HG03095 (cell line): ENCODE results near the gene CHST3.
"Not testable (repeated sequence)": the region's sequence is repeated elsewhere in the genome, so short reads cannot be mapped to it uniquely, and the experiment has no call there.

Experiments used
- ATAC-seq: cut with Tn5 transposase; IDR thresholded peaks from one replicate; pipeline ENCODE4 v1.9.1; 2021; ENCODE audit warnings: moderate library complexity; ENCODE audit not compliant: unreplicated experiment

CHST3 gene

DNA sequence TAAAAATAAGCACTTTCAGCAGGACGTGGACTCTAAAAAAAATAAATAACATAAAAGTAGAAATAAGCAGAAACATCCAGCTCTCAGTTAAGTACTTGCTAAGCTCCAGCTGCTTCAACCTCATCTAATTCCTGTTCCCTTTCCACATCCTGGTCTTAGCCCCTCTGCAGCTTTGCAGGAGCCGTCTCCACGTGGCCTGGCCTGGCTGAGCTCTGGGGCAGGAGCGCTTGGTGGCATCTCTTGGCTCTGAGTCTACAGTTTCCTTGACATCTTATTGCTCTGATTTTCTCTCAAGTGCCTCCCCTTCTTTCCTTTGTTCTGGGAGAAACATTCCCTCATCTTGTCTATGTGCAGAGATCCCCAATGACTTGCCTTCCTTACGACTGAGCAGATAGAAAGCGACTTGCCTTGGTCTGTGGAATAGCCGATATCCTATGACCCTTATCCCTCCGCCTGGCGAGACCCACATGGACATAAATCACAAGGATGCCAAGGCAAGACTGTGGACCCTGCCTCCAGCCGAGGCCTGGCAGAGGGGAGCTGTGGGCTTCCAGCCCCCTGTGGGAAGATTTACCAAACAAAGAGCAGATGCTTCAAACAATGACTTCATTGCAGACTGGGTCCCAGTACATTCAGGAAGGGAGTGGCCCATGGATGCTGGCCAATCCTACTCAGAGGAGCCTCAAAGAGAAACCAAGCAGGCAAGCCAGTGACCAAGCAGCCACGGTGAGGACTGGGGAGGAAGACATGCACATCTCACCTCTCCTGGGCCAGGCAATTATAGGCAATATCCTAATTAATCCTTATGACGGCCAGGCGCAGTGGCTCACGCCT, 62.3 kb downstream of the CHST3 start:
- ATAC-seq: no peak

GRCh38 chr10:72027498-72027897, 63.3 kb downstream of the CHST3 start:
- ATAC-seq: no peak

DNA sequence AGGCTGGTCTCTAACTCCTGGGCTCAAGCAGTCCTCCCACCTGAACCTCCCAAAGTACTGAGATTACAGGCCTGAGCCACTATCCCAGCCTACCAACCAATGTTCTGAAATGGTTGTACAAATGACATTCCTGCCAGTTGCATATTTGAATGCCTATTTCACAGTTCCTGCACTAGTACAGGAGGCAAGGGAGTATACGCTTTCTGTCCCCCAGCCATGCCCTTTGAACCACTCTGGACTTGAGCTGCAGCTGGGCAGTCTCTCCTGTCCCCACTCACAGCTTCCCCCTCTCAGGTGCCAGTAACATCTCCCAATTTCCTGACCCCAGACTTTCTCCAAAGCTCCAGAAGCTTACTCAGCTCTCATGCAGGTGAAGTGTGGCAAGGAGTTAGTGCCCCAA, 65.2 kb downstream of the CHST3 start:
- ATAC-seq: no peak

DNA sequence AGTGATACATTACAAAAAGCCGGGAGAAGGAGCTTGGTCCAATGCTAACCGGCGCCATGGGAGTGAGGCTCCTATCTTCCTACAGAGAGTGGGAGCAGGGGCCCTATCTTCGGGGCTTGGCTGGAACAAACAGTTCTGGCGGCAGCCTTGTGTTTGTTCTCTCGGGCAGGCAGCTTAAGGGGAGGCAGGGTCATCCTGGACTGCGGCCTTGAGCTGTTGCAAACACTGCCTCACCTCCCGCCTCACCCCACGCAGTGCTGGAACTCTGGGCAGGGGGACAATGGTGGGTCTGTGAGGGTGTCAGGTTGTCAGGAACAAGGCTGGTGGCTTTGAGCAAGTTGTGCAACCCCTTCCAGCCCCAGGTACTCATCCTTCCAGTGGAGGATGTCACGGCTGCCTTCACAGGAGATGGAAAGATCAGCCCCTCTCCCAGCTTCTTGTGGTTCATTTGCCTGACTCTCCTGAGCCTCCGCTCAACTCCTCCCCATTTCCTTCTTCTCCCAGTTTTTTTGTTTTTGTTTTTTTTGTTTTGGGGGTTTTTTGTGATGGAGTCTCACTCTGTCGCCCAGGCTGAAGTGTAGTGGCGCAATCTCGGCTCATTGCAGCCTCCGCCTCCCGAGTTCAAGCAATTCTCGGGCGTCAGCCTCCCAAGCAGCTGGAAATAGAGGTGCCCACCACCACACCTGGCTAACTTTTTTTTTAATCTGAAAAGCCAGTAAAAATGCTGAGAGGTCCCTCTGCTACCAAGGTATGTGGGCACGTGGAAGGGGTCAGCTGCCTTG, 66.8 kb downstream of the CHST3 start:
- ATAC-seq: no peak

- no peak for ATAC-seq
Observed at GRCh38 chr10:72031706-72032105, 67.5 kb downstream of the CHST3 start.

- ATAC-seq: not testable (repeated sequence)
Observed at GRCh38 chr10:72032409-72033162, 68.4 kb downstream of the CHST3 start.

- no peak for ATAC-seq
Observed at GRCh38 chr10:72034040-72034499, 69.9 kb downstream of the CHST3 start.

GRCh38 chr10:72034761-72035160, 70.6 kb downstream of the CHST3 start:
- ATAC-seq: no peak

- no peak for ATAC-seq
Observed at GRCh38 chr10:72035252-72035887, 71.2 kb downstream of the CHST3 start.

DNA sequence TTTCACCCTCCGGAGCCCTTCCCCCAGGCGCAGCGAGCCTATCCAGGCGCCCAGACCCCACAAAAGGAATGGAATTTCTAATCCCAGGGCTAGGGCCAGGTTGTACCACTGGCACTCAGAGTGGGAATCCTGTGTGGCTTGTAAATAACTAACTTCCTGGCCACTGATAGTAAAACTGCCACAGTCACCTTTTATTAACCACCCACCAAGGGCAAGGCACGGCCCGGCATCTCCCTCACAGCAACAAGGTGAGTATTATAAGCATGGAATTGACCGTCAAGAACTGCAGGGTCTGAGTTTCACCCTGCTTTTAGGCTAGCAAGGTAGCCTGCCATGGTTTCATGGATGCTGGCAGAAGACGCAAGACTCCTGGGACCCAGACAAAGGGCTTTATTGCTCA, 73.1 kb downstream of the CHST3 start:
- no peak for ATAC-seq

- no peak for ATAC-seq
Observed at GRCh38 chr10:72037811-72038210, 73.6 kb downstream of the CHST3 start.

- ATAC-seq: no peak
Observed at GRCh38 chr10:72038458-72039001, 74.3 kb downstream of the CHST3 start.

- no peak for ATAC-seq
Observed at GRCh38 chr10:72039377-72039776, 75.2 kb downstream of the CHST3 start.

- ATAC-seq: no peak
Observed at GRCh38 chr10:72041491-72041890, 77.3 kb downstream of the CHST3 start.

DNA sequence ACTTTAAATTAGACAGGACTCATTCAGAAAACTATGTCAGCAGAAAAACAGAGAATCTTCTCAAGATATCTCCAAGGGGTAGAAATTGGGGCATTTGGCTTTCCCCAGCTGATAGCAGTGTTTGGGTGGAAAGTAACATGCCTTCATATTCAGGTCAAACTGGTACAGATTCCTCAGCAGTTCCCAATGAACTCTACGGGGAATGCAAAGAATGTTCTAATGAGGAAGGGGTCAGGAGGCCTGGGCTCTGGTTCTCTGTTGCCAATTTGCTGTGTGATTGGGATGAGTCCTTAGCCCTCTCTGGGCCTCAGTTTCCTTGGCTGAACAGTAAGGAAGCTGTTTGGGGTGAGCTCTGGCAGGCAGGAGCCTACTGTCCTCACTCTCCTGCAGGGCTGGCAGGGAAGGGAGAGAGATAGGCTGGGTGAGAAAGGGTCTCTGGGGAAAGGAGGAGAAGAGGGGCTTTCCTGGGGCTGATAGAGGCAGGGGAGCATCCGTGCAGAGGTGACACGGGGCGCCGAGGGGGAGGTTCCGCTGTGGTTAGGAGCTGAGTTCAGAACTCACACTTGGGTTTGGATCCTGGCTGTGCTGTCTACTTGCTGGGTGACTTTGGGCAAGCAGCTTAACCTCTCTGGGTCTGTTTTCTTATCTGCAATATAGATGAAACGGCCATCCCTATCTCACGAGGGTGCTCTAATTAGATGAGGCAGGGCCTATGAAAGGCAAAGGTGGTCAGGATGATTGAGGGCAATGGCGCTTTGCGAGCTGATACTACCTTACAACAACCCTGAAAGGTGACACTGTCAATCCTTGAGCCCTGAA, 79.0 kb downstream of the CHST3 start:
- no peak for ATAC-seq

DNA sequence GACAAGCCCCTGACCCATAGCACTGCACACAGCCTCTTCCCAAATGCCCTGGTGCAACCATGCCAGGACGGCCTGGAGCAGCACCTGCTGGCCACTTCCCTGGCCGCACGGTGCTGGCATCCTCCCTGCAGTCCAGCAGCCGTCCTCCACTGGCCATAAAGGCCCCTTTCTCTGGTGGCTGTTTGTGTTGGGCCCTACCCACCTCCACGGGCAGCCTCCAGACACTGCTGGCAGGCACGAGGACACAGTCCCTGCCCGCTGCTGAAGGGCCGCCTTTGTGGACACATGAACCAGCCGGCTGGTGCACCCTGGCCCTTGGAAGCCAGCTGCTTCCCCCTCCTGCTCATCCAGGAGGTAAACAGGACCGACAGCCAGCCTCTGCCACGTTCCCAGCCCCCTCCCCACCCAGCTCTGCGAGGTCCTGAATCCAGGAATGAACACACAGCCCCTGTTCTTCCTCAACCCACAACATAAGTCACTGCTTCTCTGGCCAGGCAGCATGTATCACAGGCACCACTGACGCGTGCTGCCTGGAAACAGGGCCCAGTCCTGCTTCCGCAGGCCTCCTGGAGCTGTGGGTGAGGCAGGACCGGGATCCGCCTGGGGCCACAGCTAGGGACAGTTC, 80.3 kb downstream of the CHST3 start:
- no peak for ATAC-seq

DNA sequence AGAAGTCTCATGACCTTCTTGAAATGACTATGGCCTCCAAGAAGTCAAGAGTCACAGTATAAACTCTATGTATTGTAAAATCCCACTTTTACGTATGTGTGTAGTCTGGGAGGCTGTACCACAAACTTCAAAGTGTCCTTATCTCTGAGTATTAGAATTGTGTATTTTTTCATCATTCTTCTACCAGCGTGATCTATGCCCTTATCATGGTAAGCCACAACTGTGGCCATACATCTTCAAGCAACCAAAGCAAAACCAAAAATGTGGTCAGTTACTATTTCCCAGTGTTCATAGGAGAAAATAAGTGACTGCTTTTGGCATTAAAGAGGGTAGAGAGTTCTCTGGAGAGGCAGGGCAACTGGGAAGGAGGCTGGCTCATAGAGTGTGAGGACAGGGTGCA, 81.4 kb downstream of the CHST3 start:
- ATAC-seq: no peak

DNA sequence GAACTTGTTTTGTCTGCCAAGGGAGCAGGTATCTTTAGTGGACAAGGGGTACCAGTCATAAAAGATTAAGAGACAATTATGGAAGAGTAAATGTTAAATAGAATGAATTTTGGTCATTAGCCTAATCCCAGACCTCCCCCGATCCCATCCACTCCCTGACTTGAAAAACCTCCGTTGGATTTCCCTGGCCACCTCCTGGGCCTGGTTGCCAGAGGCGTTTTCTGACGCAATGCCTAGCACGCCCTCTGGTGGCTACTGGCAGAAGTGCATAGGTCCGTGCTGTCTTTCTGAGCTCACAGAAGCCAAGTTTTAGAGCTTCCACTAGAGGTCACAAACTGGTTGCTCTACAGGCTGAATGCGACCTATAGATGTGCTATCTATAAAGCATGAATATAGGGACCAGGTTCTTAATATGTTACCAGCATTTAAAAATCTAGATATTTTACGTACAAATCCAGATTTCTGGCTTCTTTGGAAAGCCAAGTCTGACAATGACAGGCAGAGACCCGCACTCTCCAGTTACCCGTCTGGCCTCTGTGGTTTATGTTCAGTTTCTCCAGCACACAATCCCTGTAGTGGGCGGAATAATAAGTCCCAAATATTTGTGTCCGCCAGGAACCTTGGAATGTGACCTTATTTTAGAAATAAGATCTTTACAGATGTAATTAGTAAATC, 84.4 kb downstream of the CHST3 start:
- ATAC-seq: peak; percentile 60

DNA sequence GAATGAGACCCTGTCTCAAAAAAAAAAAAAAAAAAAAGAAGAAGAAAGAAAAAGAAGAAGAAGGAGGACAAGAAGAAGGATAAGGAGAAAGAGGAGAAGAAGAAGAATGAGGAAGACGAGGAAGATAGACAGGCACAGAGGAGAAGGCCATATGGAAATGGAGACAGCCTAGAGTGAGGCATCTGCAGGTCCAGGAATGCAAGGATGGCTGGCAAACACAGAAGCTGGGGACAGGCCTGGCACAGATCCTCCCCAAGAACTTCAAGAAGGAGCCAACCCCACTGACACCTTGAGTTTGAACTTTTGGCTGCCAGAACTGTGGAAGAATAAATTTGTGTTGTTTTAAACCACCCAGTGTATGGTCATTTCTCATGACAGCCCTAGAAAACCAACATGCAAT, 85.3 kb downstream of the CHST3 start:
- no peak for ATAC-seq
